Heart right ventricle (tissue), 16 donors: Measurements from ENCODE around the gene NCAPG. TPM values are rescaled to one million over a fixed set of nuclear protein-coding genes. Genes with fewer than 3 reads are reported as not detected.

Source experiments
- ATAC-seq, 8 donors: fragments of 200-7000 bp; cut with Tn5 transposase; one replicate each; pipeline ENCODE4 v1.9.1; 2020; ENCODE audit warnings: mild to moderate bottlenecking in 8 of 8, moderate library complexity in 8 of 8, moderate number of reproducible peaks in 1 of 8
- DNase-seq, 2 donors: peaks; one replicate each; pipeline ENCODE4 v3.0.0-alpha.2; 2020
- H3K27ac ChIP-seq, 10 donors: fragments of 200-600 bp; sonication (generic) in 2 of 10; one replicate each; pipeline versions ENCODE4 v1.5.0 to v1.8.0; 2020 to 2022; ENCODE audit warnings: mild to moderate bottlenecking in 3 of 10
- H3K27me3 ChIP-seq, 7 donors: fragments of 200-600 bp; one replicate each; pipeline ENCODE4 v1.8.0; 2021 to 2022; ENCODE audit warnings: mild to moderate bottlenecking in 2 of 7
- H3K36me3 ChIP-seq, 9 donors: fragments of 200-600 bp; sonication (generic) in 1 of 9; one replicate each; pipeline versions ENCODE4 v1.5.0 to v1.8.0; 2020 to 2022; ENCODE audit warnings: mild to moderate bottlenecking in 2 of 9
- H3K4me1 ChIP-seq, 9 donors: fragments of 200-600 bp; sonication (generic) in 1 of 9; one replicate each; pipeline versions ENCODE4 v1.5.0 to v1.8.0; 2020 to 2022; ENCODE audit warnings: mild to moderate bottlenecking in 4 of 9
- H3K4me3 ChIP-seq, 10 donors: fragments of 200-600 bp; sonication (generic) in 2 of 10; one replicate each; pipeline versions ENCODE4 v1.5.0 to v1.8.0; 2020 to 2022; ENCODE audit warnings: mild to moderate bottlenecking in 7 of 10, moderate library complexity in 2 of 10
- H3K9me3 ChIP-seq, 11 donors: fragments of 200-600 bp in 10 of 11; sonication (generic) in 2 of 11; one replicate each; pipeline versions ENCODE4 v1.5.0 to v1.8.0; 2013 to 2022; ENCODE audit warnings: mild to moderate bottlenecking in 2 of 11, control low read depth in 1 of 11, moderate library complexity in 1 of 11
- CTCF ChIP-seq, 9 donors: fragments of 200-600 bp; sonication (generic) in 2 of 9; IDR thresholded peaks; one replicate each; pipeline versions ENCODE4 v1.5.0 to v1.8.0; 2021 to 2022; ENCODE audit warnings: antibody characterized with exemption in 9 of 9, mild to moderate bottlenecking in 5 of 9, moderate library complexity in 1 of 9
- WGBS, 2 donors: extraction: QIAGEN DNeasy Blood & Tissue Kit; methylation state at CpG; one replicate each; pipeline ENCODE4 v1.1.7; 2013; ENCODE audit warnings: inconsistent platforms in 1 of 2; 5-methylcytosine and 5-hydroxymethylcytosine counted together
- intact Hi-C, 10 donors: fragments of 100-400 bp; cut with DNase I; formaldehyde crosslinking; loops; one replicate each; pipeline versions ENCODE4 v1.11.1 to v1.14.2; 2022
- polyA plus RNA-seq, 2 donors: library from polyadenylated mRNA; stranded (reverse); fragments of 200-250 nt; gene quantifications; one replicate each; pipeline ENCODE4 v1.2.3, GENCODE V29; 2013
- total RNA-seq, 10 donors: library from RNA; stranded (reverse); fragmentation: NEBNext Ultra II Directional in 3 of 10; extraction: Animal tissue kit (Norgen Biotek cat#: 25700) in 3 of 10; gene quantifications; one replicate each; pipeline versions ENCODE4 v1.2.1 to v1.2.4, GENCODE V29; 2021 to 2023
- donor health status: Arrhythmogenic right ventricular cardiomyopathy.
- donor health status: ischemic (EF 13 %, LVEDD 7.1; RV severe dilation, severe dysfunction).
- donor health status: healthy with polysubstance abuse.
- donor health status: DM: no; HTN: yes; CAD: no.
- donor health status: DM: no; HTN: no; CAD: no.
- donor health status: ischemic (EF 25% LVEDD 6.9; RV normal size, moderate dysfunction).
- donor health status: ischemic (EF 25% LVEDD 5.7; RV mildly dilated, moderate dysfunction).
- donor health status: healthy.
- donor health status: DM: yes; HTN: yes; CAD: no.
- donor health status: Ischemic cardiomyopathy.
- donor health status: ischemic (EF 35%, LVEDD 5.7; RV mildly dilated, moderate dysfunction).
- donor health status: nonischemic (EF 11% LVEDD 7.7; RV severe dilation, severe dysfunction).
- donor health status: DM: yes; HTN: yes; CAD: no.
- donor health status: PGD.
- donor health status: ischemic (EF 29% LVEDD 5.4; RV normal size, mild dysfunction).
- donor health status: nonischemic (EF 23%, LVEDD 6.1; RV moderate dilation, normal function).

NCAPG gene
- total and polyA plus RNA-seq, 12 donors = 0.08 to 3.6 (median 0.29) TPM

GRCh38 chr4:17889692-17890091, 78.9 kb downstream of the NCAPG start:
- intact Hi-C loops = no loop called here
- ATAC-seq (no peak), DNase-seq (no peak)
- no peaks in the 10 kb centered on the region for H3K9me3 ChIP-seq
- no peak overlapping the region for H3K4me3 ChIP-seq
- H3K36me3 ChIP-seq = peaks cover 0 to 7% (median 0%) of the 10 kb centered on the region in 9 donors
- WGBS, 2 donors = 98 to 100% methylated on average over 1 of the region's 1 CpG
- no peaks in the 10 kb centered on the region for H3K4me1 ChIP-seq
- TF ChIP-seq CTCF (IDR thresholded peaks at IDR 0.05) = no peak
- no peak overlapping the region for H3K27ac ChIP-seq
- H3K27me3 ChIP-seq = no peaks in the 10 kb centered on the region

- 87 to 90% methylated on average over 3 of the region's 3 CpGs for WGBS, 2 donors
- Histone ChIP-seq H3K27ac (no peak overlapping the region), H3K9me3 (no peaks in the 10 kb centered on the region), H3K4me1 (peaks cover 0 to 4% (median 0%) of the 10 kb centered on the region in 9 donors), H3K36me3 (peaks cover 0 to 4% (median 0%) of the 10 kb centered on the region in 9 donors), H3K27me3 (no peaks in the 10 kb centered on the region), H3K4me3 (no peak overlapping the region)
- intact Hi-C loops = no loop called here
- no peak for ATAC-seq
- no peak for DNase-seq
- no peak for TF ChIP-seq CTCF (IDR thresholded peaks at IDR 0.05)
These were observed 83.6 kb downstream of the NCAPG start for GRCh38 chr4:17894421-17894820.

Other genes with a start within 250 kb of the NCAPG start
- gene LAP3, start 233.8 kb upstream of the NCAPG start, total RNA-seq = 100 to 1,000 TPM in 1 of 10 donors, 10 to 100 TPM in 9; 55.5 to 222 (median 65.4) TPM
- 10 to 100 TPM; 21.9 to 58.0 TPM for gene LAP3, start 233.8 kb upstream of the NCAPG start, polyA plus RNA-seq
- gene MED28, start 196.3 kb upstream of the NCAPG start, total RNA-seq = 10 to 100 TPM; 13.8 to 23.1 (median 17.4) TPM
- gene MED28, start 196.3 kb upstream of the NCAPG start, polyA plus RNA-seq = 1 to 10 TPM; 6.3 to 7.3 TPM
- not detected for gene FAM184B, start 29.4 kb upstream of the NCAPG start, total RNA-seq
- gene FAM184B, start 29.4 kb upstream of the NCAPG start, polyA plus RNA-seq = under 1 TPM; 0.01 to 0.07 TPM
- gene DCAF16, start 222 bp upstream of the NCAPG start, total RNA-seq = 10 to 100 TPM; 15.7 to 22.0 (median 19.7) TPM
- gene DCAF16, start 222 bp upstream of the NCAPG start, polyA plus RNA-seq = 1 to 10 TPM; 5.6 to 8.6 TPM
- 10 to 100 TPM in 2 of 10 donors, 1 to 10 TPM in 8; 4.1 to 11.1 (median 7.2) TPM for gene LCORL, start 210.8 kb downstream of the NCAPG start, total RNA-seq
- 1 to 10 TPM; 1.7 to 1.8 TPM for gene LCORL, start 210.8 kb downstream of the NCAPG start, polyA plus RNA-seq